Right ventricle myocardium inferior (tissue), 1 donor: ENCODE measurements around the gene ATP13A1. TPM values are rescaled to one million over a fixed set of nuclear protein-coding genes. Genes with fewer than 3 reads are reported as not detected.

Experiments
- ATAC-seq: fragments of 200-7000 bp; cut with Tn5 transposase; one replicate; pipeline ENCODE4 v1.9.1; 2020; ENCODE audit warnings: mild to moderate bottlenecking, moderate library complexity
- DNase-seq: peaks from one replicate; pipeline ENCODE4 v3.0.0; 2021; ENCODE audit errors: missing footprints
- intact Hi-C: fragments of 100-400 bp; cut with DNase I; formaldehyde crosslinking; loops from one replicate; pipeline ENCODE4 v1.11.0; 2022
- total RNA-seq: library from RNA; stranded (reverse); fragmentation: NEBNext Ultra II Directional; extraction: Animal tissue kit (Norgen Biotek cat#: 25700); gene quantifications from one replicate; pipeline ENCODE4 v1.2.1, GENCODE V29; 2021
- donor health status: DM: no; HTN: yes; CAD: no; lungs with severe emphysema.

ATP13A1 gene
- total RNA-seq, 1 donor from 2014 or later = 20.1 TPM

GRCh38 chr19:19649580-19649995, 13.9 kb downstream of the ATP13A1 start:
- no peak for ATAC-seq
- DNase-seq = no peak

GRCh38 chr19:19649155-19649554, 14.3 kb downstream of the ATP13A1 start:
- intact Hi-C loops = no loop called here
- no peak for DNase-seq
- no peak for ATAC-seq

More at GRCh38 chr19:19649580-19649995, 13.9 kb downstream of the ATP13A1 start:
- intact Hi-C loops = no loop called here

DNA sequence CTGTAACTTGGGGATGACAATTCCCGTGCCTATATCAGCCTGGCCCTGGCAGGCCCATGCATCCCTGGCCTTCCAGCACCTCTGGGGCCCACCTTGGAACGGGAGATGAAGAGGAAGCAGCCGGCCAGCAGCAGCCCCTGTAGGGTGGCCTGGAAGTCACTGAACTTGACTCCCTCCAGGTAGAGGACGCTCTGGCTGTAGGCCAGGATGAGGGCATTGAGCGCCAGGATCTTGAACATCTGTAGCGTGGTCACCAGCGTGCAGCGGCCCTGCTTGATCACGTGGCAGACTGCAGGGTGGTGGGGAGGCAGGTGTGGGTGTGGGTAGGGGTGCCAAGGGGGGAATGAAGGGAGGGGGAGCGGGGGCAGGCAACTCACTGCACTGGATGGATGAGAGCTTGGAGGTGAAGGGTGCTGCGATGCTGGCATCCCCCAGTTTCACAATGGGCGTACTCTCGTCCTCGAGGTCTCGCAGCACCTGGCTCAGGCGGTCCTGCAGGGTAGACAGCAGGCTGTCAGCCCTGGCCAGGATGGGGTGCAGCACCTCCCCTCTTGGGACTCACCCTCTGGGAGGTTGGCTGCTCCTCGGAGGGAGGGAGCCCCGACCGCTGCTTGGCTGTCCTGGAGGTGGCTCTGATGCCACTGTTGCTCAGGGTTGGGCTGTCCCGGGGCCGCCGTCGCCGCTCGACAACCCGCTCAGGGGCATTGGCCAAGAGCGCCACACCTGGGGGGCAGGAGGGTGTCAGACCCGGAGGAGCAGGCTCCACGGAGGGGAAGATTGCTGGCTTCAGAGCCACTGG, 16.2 kb downstream of the ATP13A1 start:
- intact Hi-C loops = no loop called here
- peak; percentile 53 for DNase-seq
- ATAC-seq = no peak

DNA sequence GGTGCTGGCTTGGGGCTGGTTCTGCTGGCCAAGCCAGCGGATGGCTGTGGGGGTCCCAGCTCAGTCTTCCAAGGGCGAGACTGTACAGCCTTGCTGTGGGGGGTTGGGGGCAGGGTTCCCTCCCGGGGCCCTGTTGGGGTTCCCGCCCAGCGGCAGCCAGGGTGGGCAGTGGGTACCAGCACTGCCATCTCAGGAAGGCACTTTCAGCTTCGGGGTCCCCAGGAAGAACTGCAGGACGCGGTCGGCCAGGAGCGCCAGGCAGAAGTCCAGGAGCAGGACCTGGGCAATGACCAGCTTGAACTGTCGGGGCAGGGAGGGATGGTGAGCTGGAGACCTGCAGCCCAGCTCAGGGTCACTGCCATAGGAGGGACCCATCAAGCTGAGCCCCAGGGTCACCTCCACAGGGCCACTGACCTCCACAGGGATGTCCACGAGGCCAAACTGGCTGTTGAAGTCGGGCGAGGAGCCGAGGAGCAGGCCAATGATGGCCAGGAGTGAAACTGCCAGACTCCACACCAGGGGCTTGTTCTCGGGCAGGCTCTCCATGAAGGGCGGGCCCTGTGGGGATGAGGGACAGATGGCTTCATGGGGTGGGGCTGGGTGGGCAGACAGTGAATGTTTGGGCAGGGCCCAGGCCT, 18.1 kb downstream of the ATP13A1 start:
- intact Hi-C loops = no loop called here
- DNase-seq (peak; percentile 43), ATAC-seq (no peak)

DNA sequence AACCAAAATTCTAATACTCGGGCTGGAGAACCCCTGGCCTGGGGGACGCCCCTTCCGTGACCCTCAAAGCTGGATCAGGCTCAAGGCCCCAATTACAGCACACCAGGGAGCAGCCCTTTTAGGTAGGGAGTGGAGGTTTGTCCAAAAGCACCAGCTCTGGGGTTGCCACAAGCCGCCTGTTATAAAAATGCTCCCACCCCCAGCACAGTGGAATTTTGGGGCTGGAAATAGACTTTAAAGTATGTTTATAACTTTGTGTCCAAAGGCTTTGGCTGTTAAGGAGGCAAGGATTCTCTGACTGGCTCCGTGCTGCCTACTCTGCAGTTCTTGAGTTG, 19.5 kb downstream of the ATP13A1 start:
- ATAC-seq (no peak), DNase-seq (no peak)
- intact Hi-C loops = no loop called here

- ATAC-seq (peak; percentile 82), DNase-seq (peak; percentile 93)
- intact Hi-C loops = loop anchor here (2.0 kb wide), 1 partner anchor 111 kb away; no protein-coding TSS in a partner anchor
Observed at GRCh38 chr19:19643158-19644053, 20.1 kb downstream of the ATP13A1 start, which contains the start of gene GMIP. Gene GMIP, minus strand, starts transcription at chr19:19643657. Its CDS starts 128 bp downstream, at chr19:19643529.

- ATAC-seq (no peak), DNase-seq (no peak)
- intact Hi-C loops = loop anchor here (2.0 kb wide), 1 partner anchor 110 kb away; no protein-coding TSS in a partner anchor
Observed at GRCh38 chr19:19642506-19643157, 20.8 kb downstream of the ATP13A1 start.

- intact Hi-C loops = no loop called here
- DNase-seq (no peak), ATAC-seq (no peak)
Observed at GRCh38 chr19:19637523-19638251, 25.8 kb downstream of the ATP13A1 start.

DNA sequence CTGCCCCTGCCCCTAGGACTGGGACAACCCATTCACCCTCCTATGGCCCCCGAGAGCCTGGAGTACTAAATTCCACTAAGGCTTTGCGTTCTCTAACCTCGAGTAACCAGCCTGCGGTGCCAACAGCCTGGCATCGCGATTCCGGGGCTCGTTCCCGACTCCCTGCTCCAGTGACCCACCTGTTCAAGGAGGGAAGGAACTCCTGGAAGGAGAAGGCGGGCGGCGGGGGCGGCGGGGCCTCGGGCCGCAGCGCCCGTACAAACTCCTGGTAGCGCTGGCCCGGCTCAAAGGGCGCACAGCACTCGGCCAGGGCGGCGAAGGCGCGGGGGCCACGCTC, 26.3 kb downstream of the ATP13A1 start:
- ATAC-seq = no peak
- no peak for DNase-seq
- intact Hi-C loops = no loop called here

GRCh38 chr19:19636573-19637185, 26.8 kb downstream of the ATP13A1 start:
- ATAC-seq (no peak), DNase-seq (no peak)
- intact Hi-C loops = no loop called here

DNA sequence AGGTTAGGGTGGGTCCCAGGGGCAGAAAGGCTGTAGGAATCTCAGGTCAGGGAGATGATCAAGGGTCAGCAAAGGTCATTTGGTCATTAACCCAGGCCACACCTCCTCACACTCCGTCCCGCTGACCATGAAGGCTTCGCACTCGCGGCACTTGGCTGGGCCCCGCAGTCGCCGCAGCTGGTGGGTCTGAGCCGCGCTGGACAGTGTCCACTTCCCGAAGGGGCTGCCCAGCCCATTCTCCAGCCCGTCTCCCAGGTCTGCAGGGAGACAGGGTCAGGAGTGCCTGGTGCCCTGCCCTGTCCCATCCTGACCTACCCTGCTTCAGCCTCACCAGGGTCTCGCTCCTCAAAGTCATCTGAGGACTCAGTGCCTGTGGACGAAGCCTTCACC, 28.2 kb downstream of the ATP13A1 start:
- DNase-seq (no peak), ATAC-seq (no peak)
- intact Hi-C loops = no loop called here

DNA sequence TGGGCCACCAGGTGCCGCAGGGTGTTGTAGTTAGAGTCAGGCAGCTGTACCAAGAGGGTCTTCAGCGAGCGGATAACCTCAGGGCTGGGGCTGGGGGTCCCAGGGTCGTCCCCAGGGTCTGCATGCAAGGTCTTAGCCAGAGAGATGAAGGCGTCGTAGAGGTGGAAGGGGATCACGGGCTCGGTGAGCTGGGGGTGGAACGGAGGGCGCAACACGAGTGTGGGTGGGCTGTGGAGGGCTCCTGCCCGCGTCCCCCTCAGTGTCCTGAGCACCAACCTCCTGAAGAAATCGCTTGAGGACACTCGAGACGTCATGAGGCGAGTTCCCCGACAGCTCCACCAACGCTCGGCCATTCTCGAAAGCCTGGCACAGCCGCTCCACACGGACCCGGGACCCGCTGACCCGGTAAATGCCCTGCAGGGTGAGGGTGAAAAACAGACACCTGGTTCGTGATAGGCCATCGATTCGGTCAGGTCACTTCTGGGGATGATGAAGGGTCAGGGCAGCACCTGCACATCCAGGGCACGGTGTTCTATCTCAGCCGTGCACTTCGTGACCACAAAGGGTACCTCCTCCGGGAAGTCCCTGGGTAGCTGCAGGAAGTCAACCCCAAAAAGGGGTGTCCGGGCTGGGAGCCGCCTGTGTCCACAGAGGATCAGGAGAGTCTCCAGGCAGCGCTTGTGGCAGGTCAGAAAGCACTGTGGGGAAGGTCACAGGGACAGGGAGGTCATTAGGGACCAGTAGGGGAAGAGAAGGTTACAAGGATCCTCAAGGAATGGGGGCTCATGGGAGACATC, 28.8 kb downstream of the ATP13A1 start:
- intact Hi-C loops = no loop called here
- ATAC-seq (no peak), DNase-seq (no peak)

DNA sequence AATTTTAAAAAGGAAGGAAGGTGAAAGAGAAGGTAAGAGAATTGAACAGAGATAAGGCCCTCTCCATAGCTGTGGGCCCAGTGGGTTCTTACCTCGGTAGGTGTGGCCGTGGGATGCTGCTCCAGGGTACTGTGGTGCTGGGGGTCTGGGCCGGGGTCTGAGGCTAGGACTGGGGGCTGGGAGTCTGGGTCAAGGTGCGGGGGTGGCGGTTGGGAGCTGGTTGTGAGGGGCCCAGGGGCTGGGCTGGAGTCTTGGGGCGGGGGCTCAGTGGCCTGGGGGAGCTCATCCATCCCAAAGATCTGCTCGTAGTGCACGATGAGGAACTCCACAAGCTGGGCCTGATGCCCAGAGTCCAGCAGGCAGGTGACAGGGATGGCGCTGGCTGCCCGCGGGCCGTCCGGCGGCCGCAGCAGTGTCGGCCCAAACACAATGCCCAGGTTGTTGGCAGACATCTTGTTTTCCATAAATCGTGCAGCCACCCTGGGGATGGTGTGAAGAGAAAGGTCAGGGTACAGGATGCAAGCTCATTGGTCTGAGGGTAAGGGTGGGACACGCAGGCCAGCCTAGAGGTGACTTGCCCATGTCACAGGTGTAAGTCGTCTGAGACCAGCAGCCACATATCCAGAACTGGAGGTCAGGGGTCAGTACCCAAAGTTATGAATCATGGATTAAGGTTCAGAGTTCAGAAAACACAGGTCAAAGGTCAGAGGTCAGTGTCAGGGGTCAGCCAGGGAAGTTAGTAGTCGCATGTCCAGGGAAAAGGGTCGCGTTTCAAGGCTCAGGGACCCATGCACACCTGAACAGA, 29.6 kb downstream of the ATP13A1 start:
- intact Hi-C loops = no loop called here
- no peak for DNase-seq
- ATAC-seq = no peak

GRCh38 chr19:19632661-19633060, 30.8 kb downstream of the ATP13A1 start:
- ATAC-seq = no peak
- intact Hi-C loops = no loop called here

DNA sequence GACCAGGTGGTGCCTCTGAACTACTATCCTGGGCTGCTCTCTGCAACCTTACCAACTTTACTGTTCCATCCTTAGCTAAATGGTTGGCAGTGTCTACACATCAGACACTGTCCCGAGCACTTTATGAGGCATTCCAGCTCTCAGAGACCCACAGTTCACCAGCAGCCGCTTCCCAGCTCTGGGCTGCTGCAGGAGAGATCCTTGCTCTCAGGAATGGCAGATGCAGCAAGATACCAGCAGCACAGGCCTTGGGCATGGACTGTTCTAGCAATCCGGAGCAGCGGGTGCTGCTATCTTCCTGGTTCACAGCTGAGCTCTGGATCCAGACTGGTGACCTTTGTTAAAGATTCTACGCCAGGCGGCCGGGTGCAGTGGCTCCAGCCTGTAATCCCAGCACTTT, 32.1 kb downstream of the ATP13A1 start:
- DNase-seq (no peak), ATAC-seq (no peak)
- intact Hi-C loops = no loop called here

More at GRCh38 chr19:19632661-19633060, 30.8 kb downstream of the ATP13A1 start:
- no peak for DNase-seq

- DNase-seq (no peak), ATAC-seq (no peak)
- intact Hi-C loops = no loop called here
Observed at GRCh38 chr19:19630426-19630825, 33.0 kb downstream of the ATP13A1 start.
